SU-DHL-6 (cell line): ENCODE measurements around the gene ADIPOQ.
A peak's percentile ranks its signal among the peaks of the same experiment; 100 is the strongest.

Experiments used
- H2AFZ ChIP-seq: fragments of 200-600 bp; sonication (generic); 2 replicates; pipeline ENCODE4 v1.6.1; 2014; ENCODE audit warnings: low read depth, mild to moderate bottlenecking, moderate library complexity, mixed read lengths, antibody characterized with exemption, low read length; ENCODE audit not compliant: severe bottlenecking
- H3F3A ChIP-seq: fragments of 200-600 bp; shearing (Covaris generic); 2 replicates; pipeline ENCODE4 v1.6.0; 2016; ENCODE audit warnings: antibody characterized with exemption, mild to moderate bottlenecking; ENCODE audit not compliant: insufficient read depth
- H3K27ac ChIP-seq: fragments of 200-600 bp; sonication (generic); 2 replicates; pipeline ENCODE4 v1.5.1; 2016; ENCODE audit warnings: low read depth, mild to moderate bottlenecking, low read length, moderate library complexity, mixed read lengths
- H3K27me3 ChIP-seq: fragments of 200-600 bp; sonication (generic), shearing (Covaris generic); 2 replicates; pipeline ENCODE4 v1.6.0; 2014; ENCODE audit warnings: mild to moderate bottlenecking, low read length
- H3K36me3 ChIP-seq: fragments of 200-600 bp; sonication (generic); 2 replicates; pipeline ENCODE4 v1.6.1; 2014; ENCODE audit warnings: mild to moderate bottlenecking, low read length, mixed read lengths
- H3K4me2 ChIP-seq: fragments of 300-600, 200-600 bp; shearing (Covaris generic), sonication (generic); 2 replicates; pipeline ENCODE4 v1.6.0; 2014; ENCODE audit warnings: low read length, low read depth, mild to moderate bottlenecking; ENCODE audit not compliant: poor library complexity, severe bottlenecking
- H3K4me3 ChIP-seq: fragments of 200-600 bp; sonication (generic); 2 replicates; pipeline ENCODE4 v1.5.1; 2014; ENCODE audit warnings: antibody characterized with exemption, low read length, mild to moderate bottlenecking, mixed read lengths; ENCODE audit not compliant: insufficient read depth, poor library complexity, severe bottlenecking
- H3K79me2 ChIP-seq: fragments of 200-600 bp; sonication (generic); 2 replicates; pipeline ENCODE4 v1.6.1; 2014; ENCODE audit warnings: mild to moderate bottlenecking, low read length, moderate library complexity; ENCODE audit not compliant: insufficient read depth
- H3K9ac ChIP-seq: fragments of 200-600 bp; sonication (generic); 2 replicates; pipeline ENCODE4 v1.7.0; 2014; ENCODE audit warnings: mild to moderate bottlenecking, low read length
- H3K9me2 ChIP-seq: fragments of 200-600 bp; sonication (generic); replicated peaks from 2 replicates; pipeline ENCODE4 v1.6.1; 2014; ENCODE audit warnings: low read length; ENCODE audit not compliant: insufficient read depth
- H3K9me3 ChIP-seq: fragments of 200-600 bp; sonication (generic); 2 replicates; pipeline ENCODE4 v1.6.1; 2014; ENCODE audit warnings: low read length, mixed read lengths; ENCODE audit not compliant: insufficient read depth
- H4K20me1 ChIP-seq: fragments of 200-600 bp; sonication (generic); 2 replicates; pipeline ENCODE4 v1.6.1; 2014; ENCODE audit warnings: low read depth, mild to moderate bottlenecking, antibody characterized with exemption, low read length, moderate library complexity, mixed read lengths
- CTCF ChIP-seq: fragments of 200-600 bp; sonication (generic); IDR thresholded peaks from one replicate; pipeline ENCODE4 v1.5.1; 2017; ENCODE audit warnings: antibody characterized with exemption, mild to moderate bottlenecking, low read length, moderate library complexity; ENCODE audit not compliant: insufficient read depth, poor library complexity, severe bottlenecking
- EZH2phosphoT487 ChIP-seq: fragments of 200-600 bp; sonication (generic), shearing (Covaris generic); conservative IDR thresholded peaks from 2 replicates; pipeline ENCODE4 v1.6.1; 2018; ENCODE audit warnings: mild to moderate bottlenecking, antibody characterized with exemption, low read length, moderate library complexity, mixed read lengths

Gene ADIPOQ

GRCh38 chr3:186823386-186823785, 19.1 kb upstream of the ADIPOQ start:
- no peak overlapping the region for H3K9ac ChIP-seq
- no peaks in the 10 kb centered on the region for H3K79me2 ChIP-seq
- peaks cover 7% of the 10 kb centered on the region; the same call in 1 of the 2 replicates for H3F3A ChIP-seq
- H3K4me3 ChIP-seq = no peak overlapping the region
- H3K9me3 ChIP-seq = no peaks in the 10 kb centered on the region
- no peaks in the 10 kb centered on the region for H3K9me2 ChIP-seq
- no peaks in the 10 kb centered on the region for H4K20me1 ChIP-seq
- H3K4me2 ChIP-seq = no peak overlapping the region
- no peak overlapping the region for H2AFZ ChIP-seq
- TF ChIP-seq CTCF (no peak), EZH2phosphoT487 (no peak)
- H3K36me3 ChIP-seq = no peaks in the 10 kb centered on the region
- no peak overlapping the region for H3K27ac ChIP-seq
- no peaks in the 10 kb centered on the region for H3K27me3 ChIP-seq

- Histone ChIP-seq H3K4me3 (no peak overlapping the region), H2AFZ (no peak overlapping the region), H3F3A (peaks cover 7% of the 10 kb centered on the region; the same call in 1 of the 2 replicates), H3K9ac (peak overlapping the region; percentile 94; the same call in 1 of the 2 replicates), H3K36me3 (no peaks in the 10 kb centered on the region), H4K20me1 (no peaks in the 10 kb centered on the region), H3K79me2 (no peaks in the 10 kb centered on the region), H3K9me2 (no peaks in the 10 kb centered on the region), H3K9me3 (no peaks in the 10 kb centered on the region), H3K27me3 (no peaks in the 10 kb centered on the region), H3K27ac (no peak overlapping the region), H3K4me2 (no peak overlapping the region)
- no peak for TF ChIP-seq EZH2phosphoT487
Measured at GRCh38 chr3:186824430-186825139, 17.9 kb upstream of the ADIPOQ start.

GRCh38 chr3:186825294-186825821, 17.2 kb upstream of the ADIPOQ start:
- H3K4me2 ChIP-seq = peak overlapping the region; percentile 79
- H4K20me1 ChIP-seq = no peaks in the 10 kb centered on the region
- peaks cover 7% of the 10 kb centered on the region; the same call in 1 of the 2 replicates for H3F3A ChIP-seq
- H3K4me3 ChIP-seq = peak overlapping the region; percentile 78
- no peak overlapping the region for H3K27ac ChIP-seq
- H3K36me3 ChIP-seq = no peaks in the 10 kb centered on the region
- H3K9me3 ChIP-seq = no peaks in the 10 kb centered on the region
- H2AFZ ChIP-seq = no peak overlapping the region
- no peaks in the 10 kb centered on the region for H3K79me2 ChIP-seq
- H3K9ac ChIP-seq = peak overlapping the region; percentile 94
- no peaks in the 10 kb centered on the region for H3K9me2 ChIP-seq
- TF ChIP-seq EZH2phosphoT487 = no peak
- no peak for TF ChIP-seq CTCF
- no peaks in the 10 kb centered on the region for H3K27me3 ChIP-seq

- no peak overlapping the region for H3K27ac ChIP-seq
- no peak for TF ChIP-seq EZH2phosphoT487
- TF ChIP-seq CTCF = no peak
- H3K4me2 ChIP-seq = peak overlapping the region; percentile 79
- no peaks in the 10 kb centered on the region for H3K79me2 ChIP-seq
- H2AFZ ChIP-seq = no peak overlapping the region
- no peaks in the 10 kb centered on the region for H3K27me3 ChIP-seq
- H3K9me2 ChIP-seq = no peaks in the 10 kb centered on the region
- peaks cover 7% of the 10 kb centered on the region; the same call in 1 of the 2 replicates for H3F3A ChIP-seq
- H3K9me3 ChIP-seq = no peaks in the 10 kb centered on the region
- no peaks in the 10 kb centered on the region for H4K20me1 ChIP-seq
- H3K36me3 ChIP-seq = no peaks in the 10 kb centered on the region
- peak overlapping the region; percentile 94 for H3K9ac ChIP-seq
- peak overlapping the region; percentile 78 for H3K4me3 ChIP-seq
Measured at GRCh38 chr3:186825872-186826409, 16.6 kb upstream of the ADIPOQ start.
